Inflammatory macrophage treated with lipopolysaccharide for 1 hour (primary cell): ENCODE measurements around the gene LMBRD1.
"Not testable (repeated sequence)": the region's sequence is repeated elsewhere in the genome, so short reads cannot be mapped to it uniquely, and the experiment has no call there.

Source experiments
- DNase-seq, 2 donors: peaks; one replicate each; pipeline ENCODE4 v3.0.0-alpha.2; 2020 to 2022

Gene LMBRD1

DNA sequence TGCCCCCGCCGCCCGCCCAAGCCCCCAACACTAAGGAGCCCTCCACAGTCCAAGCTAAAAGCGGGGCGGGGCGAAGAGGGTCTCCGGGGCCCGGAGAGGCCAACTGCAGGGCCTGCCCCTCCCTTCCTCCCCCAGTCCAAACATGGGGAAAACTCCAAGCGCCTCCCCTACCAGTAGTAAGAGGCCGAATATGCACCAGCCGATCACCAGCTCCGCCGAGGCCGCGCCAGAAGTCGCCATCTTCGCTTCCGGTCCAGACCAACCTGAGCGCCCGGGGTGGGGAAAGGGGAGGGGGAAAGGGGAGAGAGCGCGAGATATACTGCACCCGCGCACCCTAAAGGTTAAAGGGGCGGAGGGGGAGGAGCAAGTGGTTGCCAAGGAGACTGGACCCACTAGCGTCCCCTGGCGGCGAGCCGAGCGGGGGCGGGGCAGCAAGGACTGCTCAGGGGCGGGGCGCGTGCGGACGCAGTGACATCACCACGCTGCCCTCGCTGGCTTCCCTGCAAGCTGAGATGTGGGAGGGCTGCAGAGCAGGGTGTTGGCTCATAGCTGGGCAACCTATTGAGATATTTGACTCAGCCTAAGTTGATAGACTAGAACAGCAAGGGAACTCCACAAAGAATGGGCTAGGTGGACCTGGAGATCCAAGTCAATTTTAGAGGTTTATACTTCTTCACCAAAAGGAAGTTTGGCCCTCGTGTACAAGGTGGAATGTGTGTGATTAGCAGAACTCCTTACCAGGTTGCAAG is at the start of gene LMBRD1:
Gene LMBRD1 (minus strand): TSS at position 369 of the 749 bp plus-strand sequence. CDS start 129 bp downstream, at position 240.
- DNase-seq = peak; percentile 94 to 99

DNA sequence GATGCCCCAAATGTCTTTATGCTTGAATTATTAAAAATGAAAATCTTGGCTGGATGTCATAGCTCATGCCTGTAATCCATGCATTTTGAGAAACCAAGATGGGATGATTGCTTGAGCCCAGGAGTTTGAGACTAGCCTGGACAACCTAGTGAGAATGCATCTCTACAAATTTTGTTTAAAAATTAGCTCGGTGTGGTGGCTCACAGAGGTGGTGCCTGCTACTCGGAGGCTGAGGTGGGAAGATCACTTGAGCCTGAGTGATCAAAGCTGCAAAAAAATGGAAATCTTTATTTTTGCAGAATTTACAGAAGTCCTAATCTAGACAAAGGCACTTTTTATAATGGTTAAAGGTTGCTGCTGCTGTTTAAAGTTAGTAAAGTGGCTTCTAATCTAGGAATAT is 49.5 kb upstream of the LMBRD1 start:
- DNase-seq = no peak

DNA sequence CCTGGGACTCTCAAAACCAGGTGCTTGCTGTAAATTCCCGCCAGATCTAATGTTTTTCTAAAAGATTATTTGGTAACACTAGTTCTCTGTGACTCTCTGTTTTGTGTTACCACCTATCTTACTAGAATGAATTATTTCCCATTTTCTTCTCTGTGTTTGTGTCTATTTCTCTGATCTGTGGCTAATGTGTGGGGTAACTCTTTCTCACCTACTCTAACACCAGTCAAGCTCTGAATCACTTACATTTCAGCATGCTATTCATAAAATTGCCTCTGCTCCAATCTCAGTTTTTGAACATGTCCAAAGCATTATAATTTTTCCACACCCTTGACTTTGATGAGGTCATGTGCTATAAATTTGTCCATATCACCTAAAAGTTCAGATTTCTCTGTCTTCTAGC is 46.4 kb upstream of the LMBRD1 start:
- DNase-seq = no peak

DNA sequence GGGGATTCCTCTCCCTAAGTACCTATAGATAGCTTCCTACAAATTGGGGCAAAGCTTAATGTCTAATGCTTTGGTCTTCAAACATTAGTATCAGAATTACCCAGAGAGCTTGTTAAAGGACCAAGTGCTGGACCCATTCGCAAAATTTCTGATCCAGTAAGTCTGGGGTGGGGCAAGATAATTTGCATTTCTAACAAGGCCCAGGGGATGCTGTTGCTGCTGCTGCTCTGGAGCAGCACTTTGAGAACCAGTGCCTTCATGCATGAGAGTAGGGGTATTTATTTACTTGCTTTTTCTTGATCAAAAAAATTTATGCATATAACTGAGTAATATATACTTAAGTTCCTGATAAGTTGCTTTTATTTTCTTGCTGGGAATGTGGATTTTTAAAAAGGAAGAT is 45.1 kb upstream of the LMBRD1 start:
- DNase-seq = no peak

DNA sequence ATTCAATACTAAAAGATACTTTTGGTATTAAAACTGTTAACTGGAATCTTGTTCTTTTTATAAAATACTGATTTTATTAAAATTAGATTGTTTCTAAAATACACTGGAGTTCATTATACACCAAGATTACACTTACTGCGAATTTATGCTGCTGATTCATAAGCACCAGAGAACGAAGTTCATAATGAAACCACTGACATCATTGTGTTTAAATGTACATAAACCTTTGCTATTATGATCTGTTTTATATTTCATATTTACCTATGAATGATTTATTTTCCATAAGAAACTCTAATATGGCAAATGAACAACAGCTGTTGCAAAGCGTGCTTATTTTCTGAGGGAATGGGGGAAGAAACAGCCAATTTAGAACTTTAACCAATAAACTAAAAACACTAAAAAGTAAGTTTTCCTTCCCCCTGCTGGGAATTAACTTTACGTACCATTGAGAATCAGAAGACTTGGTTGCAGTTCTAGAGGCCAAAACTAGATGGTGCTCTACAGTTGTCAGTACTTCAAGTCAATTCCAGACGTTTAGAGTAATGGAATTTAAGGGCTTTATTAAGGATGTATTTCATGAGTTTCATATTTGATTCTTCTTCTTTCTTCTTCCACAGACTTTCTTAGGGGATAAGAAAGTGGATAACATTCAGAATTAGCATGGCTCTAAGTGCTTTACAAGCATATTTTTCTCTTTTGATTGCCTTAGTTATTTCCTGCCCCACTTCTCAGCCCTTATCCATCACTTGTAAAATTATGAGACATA is 38.8 kb upstream of the LMBRD1 start:
- DNase-seq = peak; percentile 44 to 71

DNA sequence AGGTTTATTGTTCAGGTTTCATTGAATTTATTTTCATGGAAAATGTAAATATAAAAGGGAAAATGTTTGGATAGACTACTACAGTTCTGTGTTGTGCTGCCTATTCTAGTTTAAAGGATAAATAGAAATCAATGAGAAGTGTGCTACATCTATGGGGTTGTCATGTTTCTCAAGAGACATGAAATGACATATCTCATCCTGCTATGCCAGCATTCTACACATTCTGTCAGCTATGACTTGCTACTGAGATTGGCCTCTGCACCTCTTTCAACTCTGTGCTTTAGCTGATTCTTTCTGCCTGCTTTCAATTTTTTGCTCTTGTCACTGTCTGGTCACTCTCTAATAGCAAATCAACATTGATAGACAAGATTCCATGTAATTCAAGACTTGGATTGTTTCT is 35.7 kb upstream of the LMBRD1 start:
- no peak for DNase-seq

DNA sequence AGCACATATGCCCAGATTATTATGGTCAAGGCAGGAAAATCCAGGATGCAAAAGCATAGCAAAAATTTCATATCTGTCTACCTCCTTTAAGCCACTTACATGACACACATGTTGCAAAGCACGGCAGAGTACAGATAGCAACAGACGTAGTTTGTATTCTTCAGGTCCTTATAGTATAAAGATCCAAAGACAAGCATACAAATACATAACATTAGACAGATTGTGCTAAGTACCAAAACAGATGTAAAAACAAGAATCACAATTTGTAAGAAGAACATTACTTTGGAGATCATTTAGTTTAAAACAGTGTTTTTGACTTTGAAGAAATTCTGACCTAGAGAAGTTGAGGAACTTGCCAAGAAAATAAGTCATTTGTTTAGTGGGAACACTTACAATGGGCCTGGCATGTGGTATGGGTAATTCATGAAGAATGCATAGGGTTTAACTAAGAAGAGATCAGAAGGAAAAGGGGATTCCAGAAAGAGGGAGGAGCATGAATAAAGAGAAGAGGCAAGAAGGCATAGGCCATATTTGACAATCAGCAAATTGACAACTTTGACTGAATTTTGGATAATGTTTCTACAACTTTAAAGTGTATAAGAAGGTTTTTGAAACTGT is 30.6 kb upstream of the LMBRD1 start:
- no peak for DNase-seq

DNA sequence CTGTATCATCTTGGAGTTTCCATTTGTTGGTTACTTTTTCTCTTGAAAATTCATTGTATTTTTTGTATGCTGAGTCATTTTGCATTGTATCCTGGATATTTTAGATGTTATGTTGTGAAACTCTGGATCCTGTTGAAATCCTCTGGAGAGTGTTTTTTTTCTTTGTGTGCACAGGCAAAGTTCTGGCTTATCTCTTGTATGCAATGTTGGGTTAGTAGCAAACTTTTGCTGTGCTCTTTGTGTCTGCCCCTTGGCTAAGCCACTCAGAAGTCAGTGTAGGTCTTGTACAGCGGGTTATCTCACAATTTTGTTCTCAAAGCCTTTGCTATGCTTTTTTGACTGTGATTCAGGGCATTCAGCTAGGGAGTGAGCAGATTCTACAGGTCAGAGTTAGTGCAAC is 29.1 kb upstream of the LMBRD1 start:
- DNase-seq = no peak

DNA sequence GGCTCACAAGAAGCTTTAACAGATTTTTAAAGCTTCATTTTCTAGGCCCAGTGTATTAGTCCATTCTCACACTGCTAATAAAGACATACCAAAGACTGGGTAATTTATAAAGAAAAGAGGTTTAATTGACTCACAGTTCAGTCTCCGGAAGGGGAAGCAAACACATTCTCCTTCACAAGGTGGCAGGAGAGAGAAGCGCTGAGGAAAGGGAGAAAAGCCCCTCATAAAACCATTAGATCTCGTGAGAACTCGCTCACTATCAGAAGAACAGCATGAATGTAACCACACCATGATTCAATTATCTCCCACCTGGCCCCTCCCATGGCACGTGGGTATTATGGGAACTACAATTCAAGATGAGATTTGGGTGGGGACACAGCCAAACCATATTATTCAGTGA is 27.5 kb upstream of the LMBRD1 start:
- DNase-seq = not testable (repeated sequence)

DNA sequence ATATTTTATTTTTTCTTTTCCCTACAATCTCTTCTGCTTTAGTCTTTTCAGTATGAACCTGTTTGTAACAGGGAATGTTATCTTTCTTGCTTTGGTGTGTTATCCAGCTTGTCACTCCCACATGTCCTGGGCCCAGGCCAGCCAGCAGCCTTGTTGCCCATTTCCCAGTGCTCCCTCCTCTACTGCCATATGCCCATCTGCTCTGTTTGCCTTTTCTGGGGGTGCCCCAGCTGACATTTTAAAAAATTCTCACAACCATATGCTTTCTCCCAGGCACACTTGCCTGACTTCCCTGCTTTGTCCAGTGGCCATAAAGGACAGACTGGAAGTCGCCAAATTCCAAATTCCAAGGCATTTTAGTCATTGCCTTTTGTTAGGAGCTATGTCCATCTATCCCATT is 23.6 kb upstream of the LMBRD1 start:
- no peak for DNase-seq

DNA sequence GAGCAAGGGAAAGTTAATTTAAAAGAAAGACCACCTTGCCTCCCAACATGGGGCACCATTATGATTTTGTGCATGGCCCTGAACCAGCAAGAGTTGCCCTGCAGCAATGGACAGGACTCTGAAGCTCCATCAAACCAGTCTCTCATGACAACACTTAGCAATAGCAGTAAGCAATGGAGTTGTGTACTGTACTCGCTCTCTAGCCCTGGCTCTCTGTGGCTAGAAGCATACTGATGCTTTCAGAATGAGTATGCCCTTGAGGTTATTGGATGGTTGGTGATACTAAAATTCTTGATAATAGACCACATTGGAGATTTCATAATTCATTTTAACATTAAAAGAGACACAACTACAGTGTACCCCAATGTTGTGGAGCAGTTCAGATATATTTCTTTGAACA is 23.2 kb upstream of the LMBRD1 start:
- DNase-seq = no peak

DNA sequence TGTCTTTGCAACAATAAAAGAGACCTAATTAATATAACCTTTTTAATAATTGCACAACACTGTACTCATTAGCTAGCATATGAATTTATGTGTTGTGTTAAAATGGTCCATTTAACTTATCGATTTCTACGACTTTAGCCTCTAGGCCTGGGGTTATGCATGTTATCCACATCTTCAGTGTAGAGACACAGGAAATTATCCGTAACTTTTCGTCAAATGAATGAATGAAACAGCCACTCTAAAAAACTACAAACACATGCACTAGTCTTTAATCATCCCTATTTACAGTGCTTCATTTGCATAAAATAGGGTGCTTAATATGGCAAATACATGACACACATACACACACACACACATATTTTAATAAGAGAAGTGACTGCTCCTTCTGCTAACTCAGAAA is 22.3 kb upstream of the LMBRD1 start:
- no peak for DNase-seq

DNA sequence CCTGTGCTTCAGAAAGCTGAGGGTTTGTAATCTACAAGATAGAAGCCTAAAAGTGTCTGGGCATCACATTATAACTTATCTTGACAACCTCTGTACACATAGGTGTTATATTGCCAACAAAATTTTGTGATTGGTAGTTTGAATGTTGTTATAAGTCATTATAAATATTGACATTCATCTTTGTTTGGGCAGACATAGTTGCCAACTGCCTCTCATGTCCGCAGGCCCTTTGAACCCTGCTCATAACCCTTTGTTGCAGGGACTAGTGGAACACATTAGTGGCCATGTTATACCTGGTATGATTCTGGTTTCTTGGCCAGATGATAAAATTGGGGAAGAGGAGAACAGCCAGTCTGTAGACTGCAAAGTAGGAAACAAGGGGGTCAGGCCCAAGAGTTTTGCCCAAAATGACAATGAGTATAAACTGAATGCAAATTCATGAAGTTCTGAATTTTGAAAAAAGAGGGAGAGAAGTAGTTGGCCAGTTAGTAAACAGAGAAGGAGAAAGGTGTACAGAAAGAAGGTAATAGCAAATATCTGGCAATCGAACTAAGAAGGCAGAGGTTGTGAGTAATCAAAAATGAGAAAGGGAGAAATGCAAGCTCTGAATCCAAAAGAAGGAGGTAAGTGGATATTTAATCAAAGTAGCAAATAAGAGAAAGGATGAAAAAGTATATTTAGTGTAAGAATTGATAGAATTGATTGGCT is 21.6 kb upstream of the LMBRD1 start:
- no peak for DNase-seq

DNA sequence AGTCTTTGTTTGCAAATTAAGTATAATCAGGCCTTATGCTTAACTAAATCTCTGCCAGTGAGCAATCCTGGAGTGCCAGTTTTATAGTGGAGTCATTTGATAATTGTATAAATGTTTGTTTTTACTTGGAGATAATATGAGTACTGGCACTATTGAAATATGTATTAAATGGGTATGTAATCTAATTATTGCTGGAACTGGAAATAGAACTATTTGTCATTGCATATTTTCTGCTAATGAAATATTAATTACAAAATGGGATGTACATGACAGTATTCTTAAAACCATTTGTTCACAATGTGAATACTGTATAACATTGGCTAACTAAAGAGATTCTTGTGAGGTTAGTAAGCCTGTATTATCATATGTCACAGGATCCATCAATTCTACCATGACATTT is 20.5 kb upstream of the LMBRD1 start:
- no peak for DNase-seq

DNA sequence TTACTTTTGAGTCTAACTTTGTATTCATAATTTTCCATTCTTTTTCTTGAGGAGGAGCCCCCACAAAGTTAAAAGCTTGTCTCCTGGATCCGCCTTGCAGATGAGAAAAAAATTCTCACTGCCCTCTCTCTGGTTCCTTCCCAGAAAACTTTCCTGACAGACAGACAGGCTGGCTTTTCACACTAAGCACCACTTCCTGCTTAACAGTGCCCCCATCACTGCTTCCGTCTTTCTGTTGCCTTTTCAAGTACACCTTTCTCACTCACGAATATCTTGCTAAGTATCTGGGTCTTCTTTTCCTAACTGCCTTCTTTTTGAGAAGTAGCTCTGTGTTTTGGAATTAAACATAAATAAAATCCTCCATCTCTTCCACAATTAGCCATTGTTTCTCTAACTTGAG is 19.8 kb upstream of the LMBRD1 start:
- DNase-seq = no peak

DNA sequence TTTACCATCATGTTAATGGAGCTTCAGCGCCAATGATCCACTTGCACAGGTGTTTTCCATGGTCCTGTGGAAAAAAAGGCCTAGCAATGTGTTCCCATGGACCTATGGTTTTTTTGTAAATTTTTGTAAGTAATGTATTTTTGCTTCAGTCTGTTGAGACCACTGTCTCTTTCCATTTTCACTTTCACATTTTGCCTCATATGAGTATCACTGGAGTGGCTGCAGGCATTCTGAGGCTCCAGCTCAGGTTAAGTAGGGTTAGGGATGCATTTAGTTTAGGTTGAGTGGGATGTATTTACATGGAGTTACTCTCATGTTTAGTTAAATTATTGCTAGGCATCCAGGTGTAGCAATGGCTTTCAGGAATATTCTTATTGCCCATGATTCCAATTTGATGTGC is 19.2 kb upstream of the LMBRD1 start:
- DNase-seq = no peak

DNA sequence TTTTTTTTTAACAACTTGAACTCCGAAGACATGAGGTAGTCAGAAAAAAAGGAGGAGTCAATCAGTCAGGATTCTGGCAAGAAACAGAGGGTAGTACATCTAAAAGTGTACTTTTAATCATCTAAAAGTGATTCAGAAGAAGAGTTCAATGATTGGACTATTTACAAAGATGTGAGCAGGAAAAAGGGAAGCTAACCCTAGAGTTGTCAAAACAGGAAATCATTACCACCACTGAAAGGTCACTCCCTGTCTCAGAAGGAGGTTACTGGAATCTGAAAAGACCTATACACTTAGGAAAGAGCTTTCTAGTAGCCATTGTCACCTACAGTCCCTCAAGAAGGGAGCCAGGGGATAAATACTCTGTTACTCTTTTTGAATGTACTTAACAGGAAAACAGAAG is 16.7 kb upstream of the LMBRD1 start:
- peak; percentile 33 to 45 for DNase-seq

DNA sequence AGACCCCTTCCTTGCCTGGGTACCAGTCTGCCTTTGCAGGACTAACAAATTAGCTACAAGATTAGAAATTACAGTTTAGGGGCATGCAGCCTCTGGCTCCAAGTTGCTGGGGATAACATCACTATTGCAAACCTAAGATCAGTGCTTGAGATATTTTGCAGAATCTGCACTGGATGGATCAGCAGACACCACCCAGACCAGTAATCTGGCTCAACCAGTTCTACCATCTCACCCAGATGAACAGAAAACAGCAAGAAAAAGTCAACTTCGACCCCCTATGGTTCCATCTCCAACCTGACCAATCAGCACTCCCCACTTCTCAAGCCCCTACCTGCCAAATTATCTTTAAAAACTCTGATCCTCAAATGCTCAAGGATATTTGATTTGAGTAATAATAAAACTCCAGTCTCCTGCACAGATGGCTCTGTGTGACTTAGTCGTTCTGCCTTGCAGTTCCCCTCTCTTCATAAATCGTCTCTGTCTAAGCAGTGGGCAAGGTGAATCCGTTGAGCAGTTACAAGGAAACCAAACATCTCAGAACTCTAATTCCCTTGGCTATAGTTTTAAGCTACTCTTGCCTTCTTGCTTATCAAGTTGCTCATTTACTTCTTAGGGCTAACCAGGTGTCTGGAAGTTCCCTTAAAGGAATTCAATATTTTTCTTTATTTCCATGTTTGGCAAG is 16.1 kb upstream of the LMBRD1 start:
- no peak for DNase-seq

DNA sequence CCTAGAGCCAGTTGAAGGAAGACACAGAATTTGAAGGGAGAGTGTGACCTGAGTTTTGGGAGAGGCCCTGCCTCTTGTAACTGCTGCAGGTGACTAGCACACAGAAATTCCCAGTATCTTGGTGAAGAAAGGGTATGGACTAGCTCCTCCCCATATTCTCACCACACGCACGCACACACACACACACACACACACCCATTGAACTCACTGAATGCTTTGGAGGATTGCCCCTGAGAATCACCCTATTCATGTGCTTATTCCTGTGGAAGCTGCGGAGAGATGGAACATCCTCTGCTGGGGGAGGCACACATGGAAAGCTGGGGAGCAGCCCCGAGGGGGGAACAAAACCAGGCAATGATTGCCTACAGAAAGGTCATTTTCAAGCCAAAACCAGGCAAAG is 6.2 kb upstream of the LMBRD1 start:
- no peak for DNase-seq

DNA sequence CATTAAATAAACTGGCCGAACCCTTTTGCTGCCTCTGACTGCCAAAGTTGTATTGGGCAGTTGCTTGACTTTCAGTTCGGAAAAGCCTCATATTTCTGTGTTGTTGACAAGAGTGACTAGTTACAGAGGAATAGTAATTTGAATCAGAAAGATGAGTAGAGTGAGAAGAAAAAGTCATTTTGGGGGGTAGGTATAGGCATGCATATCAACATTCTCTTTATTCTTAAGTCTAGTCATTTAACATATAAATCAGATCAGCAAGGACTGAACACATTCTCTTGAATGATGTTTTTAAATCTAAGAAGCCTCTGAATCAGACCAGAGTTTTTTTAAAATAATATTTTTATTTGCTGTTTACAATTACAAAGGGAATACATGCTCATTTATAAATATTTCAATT is 4.9 kb upstream of the LMBRD1 start:
- no peak for DNase-seq

DNA sequence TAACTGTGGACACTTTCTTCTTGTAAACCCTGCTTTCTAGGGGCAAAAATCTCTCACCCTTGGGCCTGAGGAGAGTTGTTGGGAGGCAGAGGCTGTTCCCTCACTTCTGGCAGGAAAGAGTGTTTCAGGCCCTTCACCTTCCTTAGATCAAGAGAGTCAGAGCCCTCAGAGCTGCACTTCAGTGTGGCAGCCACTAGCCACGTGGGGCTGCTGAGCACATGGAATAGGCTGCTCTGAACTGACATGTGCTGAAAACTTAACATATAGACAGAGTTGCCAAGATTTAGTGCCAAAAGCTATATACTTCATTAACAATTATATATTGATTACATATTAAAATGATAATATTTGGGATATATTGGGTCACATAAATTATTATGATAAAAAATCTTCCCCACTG is 4.4 kb upstream of the LMBRD1 start:
- no peak for DNase-seq

DNA sequence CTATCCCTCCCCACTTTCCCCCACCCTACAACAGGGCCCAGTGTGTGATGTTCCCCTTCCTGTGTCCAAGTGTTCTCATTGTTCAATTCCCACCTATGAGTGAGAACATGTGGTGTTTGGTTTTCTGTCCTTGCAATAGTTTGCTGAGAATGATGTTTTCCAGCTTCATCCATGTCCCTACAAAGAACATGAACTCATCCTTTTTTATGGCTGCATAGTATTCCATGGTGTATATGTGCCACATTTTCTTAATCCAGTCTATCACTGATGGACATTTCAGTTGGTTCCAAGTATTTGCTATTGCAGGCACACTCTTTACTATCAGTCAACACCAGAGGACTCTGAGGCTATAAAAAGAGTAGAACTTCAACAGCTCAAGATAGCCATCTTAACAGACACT is 2.0 kb upstream of the LMBRD1 start:
- DNase-seq = not testable (repeated sequence)
